SKM-1 (cell line): Measurements from ENCODE around the gene INCENP.
"Not testable (repeated sequence)": the region's sequence is repeated elsewhere in the genome, so short reads cannot be mapped to it uniquely, and the experiment has no call there.

Experiments used
- DNase-seq: peaks from one replicate; lab custom pipeline; 2025; ENCODE audit not compliant: unreplicated experiment; lab: John Stamatoyannopoulos, UW

The INCENP gene

GRCh38 chr11:62166371-62166770 is 42.6 kb downstream of the INCENP start:
- DNase-seq, result no peak

GRCh38 chr11:62169448-62169847 is 45.6 kb downstream of the INCENP start:
- no peak for DNase-seq

GRCh38 chr11:62169935-62170334 is 46.1 kb downstream of the INCENP start:
- DNase-seq, result no peak

- peak; percentile 86 for DNase-seq
Measured at GRCh38 chr11:62171261-62171723, 47.5 kb downstream of the INCENP start.

- no peak for DNase-seq
Measured at GRCh38 chr11:62172294-62172693, 48.5 kb downstream of the INCENP start.

GRCh38 chr11:62176766-62177165 is 53.0 kb downstream of the INCENP start:
- DNase-seq, result no peak

GRCh38 chr11:62179995-62180394 is 56.2 kb downstream of the INCENP start:
- DNase-seq, result no peak

GRCh38 chr11:62181097-62181496 is 57.3 kb downstream of the INCENP start:
- DNase-seq, result no peak

- no peak for DNase-seq
Measured at GRCh38 chr11:62182147-62182891, 58.5 kb downstream of the INCENP start.

- no peak for DNase-seq
Measured at GRCh38 chr11:62186195-62186594, 62.4 kb downstream of the INCENP start.

GRCh38 chr11:62190011-62190410 is 66.2 kb downstream of the INCENP start, which contains the start of gene SCGB1D1:
SCGB1D1 (plus strand) TSS chr11:62190216; CDS start chr11:62190285, 69 bp downstream.
- no peak for DNase-seq

GRCh38 chr11:62193952-62194351 is 70.1 kb downstream of the INCENP start:
- DNase-seq, result no peak

GRCh38 chr11:62195010-62195409 is 71.2 kb downstream of the INCENP start:
- DNase-seq, result not testable (repeated sequence)

- DNase-seq, result no peak
Measured at GRCh38 chr11:62195945-62196344, 72.1 kb downstream of the INCENP start.

- not testable (repeated sequence) for DNase-seq
Measured at GRCh38 chr11:62197400-62197799, 73.6 kb downstream of the INCENP start.

- DNase-seq, result no peak
Measured at GRCh38 chr11:62201376-62201775, 77.6 kb downstream of the INCENP start.
